ENCODE measurements around the gene ENOX1.

The ENOX1 gene

GRCh38 chr13:43744261-43745031 lies 42.3 kb downstream of the ENOX1 start:
- DNase-seq (ENCODE audit: low read depth), result no peak

DNA sequence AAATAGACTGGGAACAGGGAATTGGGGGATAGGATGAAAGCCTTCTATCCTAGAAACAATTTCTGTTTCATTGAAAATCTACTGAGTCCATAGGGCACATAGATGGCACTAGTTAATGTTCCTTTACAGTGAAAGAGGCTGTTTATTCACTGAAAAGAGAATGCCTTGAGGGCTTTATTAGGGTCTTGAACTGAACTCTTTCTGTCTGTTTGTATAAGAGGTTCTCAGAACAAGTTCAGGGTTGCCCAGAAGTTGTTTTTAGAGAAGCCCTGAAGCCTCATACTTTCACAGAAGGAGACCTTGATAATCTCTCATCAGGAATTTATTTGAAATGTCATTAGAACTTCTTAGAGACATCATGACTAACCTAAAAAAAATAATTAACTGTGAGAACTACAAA lies 43.9 kb downstream of the ENOX1 start:
- DNase-seq (ENCODE audit: low read depth), result no peak

DNA sequence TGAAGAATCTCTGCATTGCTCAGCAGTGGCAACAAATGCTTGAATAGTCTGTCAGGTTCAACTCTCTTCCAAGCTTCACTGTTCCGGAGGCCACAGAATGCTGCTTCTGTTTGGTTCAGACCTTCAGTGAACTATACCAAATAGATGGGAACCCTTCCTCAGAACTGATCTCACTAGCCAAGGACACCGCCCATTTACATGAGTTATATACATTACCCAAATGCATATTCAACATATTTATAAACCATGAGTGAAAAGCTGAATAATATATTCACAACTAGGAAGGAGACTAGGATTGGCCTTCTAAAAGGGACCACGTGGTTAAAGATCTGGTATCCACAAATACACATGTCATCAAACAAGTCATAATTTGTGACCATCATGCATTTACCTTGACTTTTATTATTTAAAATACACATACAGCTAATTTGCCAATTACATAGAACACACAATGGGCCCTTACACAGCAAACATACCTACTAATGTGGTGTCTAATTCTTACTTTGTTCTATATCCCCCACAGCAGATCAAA lies 49.3 kb downstream of the ENOX1 start:
- no peak for DNase-seq (ENCODE audit: low read depth)

DNA sequence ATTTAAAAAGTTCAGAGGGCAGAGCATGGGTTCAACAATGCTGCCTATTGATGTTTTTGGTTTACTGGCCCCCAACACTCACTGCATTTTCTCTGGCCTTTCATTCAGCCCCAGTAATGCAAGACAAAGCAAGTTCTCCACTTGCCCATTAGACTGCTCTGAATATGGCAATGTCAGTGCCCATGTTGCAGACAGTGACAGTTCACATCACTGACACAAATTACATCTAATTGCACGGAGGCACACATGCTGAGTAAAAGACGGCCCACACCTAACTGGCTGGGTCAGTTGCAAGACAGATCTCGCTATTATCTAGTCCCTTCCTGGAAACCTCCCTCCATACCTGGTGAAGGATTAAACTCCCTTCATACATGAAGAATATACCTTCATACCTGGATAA lies 54.0 kb downstream of the ENOX1 start:
- no peak for DNase-seq (ENCODE audit: low read depth)

DNA sequence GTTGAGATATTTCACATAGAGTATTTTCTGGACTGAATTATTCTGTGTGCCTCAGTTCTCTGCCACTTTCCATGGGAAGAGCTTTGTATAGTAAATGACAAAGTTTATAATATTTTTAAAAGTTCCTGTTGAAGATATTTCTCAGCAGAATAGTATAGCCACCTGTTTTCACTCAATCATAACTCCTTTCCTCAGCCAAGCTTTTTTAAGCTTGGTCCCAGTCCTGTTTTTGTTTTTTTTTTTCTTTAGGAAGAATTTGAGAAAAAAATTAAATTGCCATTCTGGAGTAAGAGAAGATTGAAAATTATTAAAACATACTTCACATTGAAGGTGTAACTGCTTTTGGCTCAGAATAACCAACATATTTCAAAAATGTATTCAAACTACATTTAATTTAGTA lies 55.5 kb downstream of the ENOX1 start:
- DNase-seq (ENCODE audit: low read depth), result no peak

GRCh38 chr13:43730642-43731041 lies 56.1 kb downstream of the ENOX1 start:
- DNase-seq (ENCODE audit: low read depth), result peak; percentile 18

- DNase-seq (ENCODE audit: low read depth), result no peak
Observed at GRCh38 chr13:43728421-43728820, 58.4 kb downstream of the ENOX1 start.

- DNase-seq (ENCODE audit: low read depth), result no peak
Observed at GRCh38 chr13:43727856-43728255, 58.9 kb downstream of the ENOX1 start.

DNA sequence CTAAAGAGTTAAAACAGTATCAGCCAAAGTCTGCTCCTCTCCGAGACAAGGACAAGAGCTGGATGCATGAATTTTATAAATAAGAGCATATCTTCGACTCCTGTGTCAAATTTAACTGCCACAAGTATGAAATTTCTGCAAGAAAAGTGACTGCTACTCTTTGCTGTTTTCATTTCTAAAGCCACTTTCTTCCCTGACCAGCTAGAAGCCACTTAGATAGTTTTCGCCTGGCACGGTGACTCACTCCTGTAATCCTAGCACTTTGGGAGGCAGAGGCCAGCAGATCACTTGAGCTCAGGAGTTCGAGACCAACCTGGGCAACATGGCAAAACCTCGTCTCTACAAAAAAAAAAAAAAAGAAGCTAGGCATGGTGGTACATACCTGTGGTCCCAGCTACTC lies 61.3 kb downstream of the ENOX1 start:
- DNase-seq (ENCODE audit: low read depth), result no peak

GRCh38 chr13:43720780-43721397 lies 65.9 kb downstream of the ENOX1 start:
- DNase-seq (ENCODE audit: low read depth), result no peak

DNA sequence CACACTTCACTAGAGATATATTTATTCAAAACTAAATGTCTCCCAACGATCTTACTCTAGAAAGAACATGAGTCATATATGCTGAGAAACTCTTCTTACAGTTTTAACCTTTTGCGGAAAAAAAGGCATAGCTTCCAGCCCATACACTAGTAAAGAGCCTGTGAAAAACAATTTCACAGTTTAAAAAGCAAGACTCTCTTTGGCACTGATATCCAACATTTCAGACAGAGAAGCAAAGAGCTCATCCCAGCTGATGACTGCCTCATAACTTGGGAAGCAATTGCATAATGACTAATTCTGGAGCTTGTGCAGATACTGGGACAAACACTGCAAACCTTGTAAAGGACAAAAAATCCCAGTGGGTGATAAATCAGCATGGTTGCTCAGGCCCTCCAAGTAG lies 88.0 kb downstream of the ENOX1 start:
- peak; percentile 24 for DNase-seq (ENCODE audit: low read depth)

DNA sequence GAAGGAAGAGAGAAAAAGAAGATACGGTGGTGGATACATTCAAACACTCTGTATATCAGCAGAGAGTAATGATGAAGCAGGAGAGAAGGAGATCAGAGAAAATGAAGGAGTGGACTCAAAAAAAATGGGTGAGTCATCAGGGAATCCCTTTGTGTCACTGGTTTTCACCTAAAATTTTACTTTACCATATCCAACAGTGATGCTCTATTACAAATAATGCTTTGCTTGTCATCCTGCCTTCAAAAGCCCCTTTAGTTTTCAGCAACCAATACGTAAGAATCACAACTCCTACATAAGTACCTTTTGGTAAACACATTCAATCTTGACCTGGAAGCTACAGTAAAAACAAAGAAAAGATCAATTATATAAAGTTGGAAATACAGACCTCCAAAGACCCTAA lies 88.8 kb downstream of the ENOX1 start:
- no peak for DNase-seq (ENCODE audit: low read depth)

DNA sequence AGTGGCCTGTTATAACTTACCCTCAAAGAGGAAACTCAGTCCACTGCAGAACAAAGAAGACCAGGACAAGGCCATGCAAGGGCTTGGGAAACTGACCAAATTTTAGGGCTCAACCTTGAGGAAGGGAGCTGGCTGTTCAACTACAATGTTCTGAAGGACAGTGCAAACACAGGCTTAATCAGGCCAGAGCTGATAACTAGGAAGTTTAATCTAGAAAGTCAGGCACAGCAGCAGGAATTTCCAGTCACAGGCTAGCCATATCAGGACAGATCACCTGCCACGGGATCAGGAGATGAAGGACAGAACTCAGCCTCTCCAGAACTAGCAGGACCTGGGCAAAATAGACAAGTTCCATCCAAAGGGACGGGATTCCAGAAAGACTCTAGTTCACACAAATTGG lies 89.4 kb downstream of the ENOX1 start:
- DNase-seq (ENCODE audit: low read depth), result no peak

DNA sequence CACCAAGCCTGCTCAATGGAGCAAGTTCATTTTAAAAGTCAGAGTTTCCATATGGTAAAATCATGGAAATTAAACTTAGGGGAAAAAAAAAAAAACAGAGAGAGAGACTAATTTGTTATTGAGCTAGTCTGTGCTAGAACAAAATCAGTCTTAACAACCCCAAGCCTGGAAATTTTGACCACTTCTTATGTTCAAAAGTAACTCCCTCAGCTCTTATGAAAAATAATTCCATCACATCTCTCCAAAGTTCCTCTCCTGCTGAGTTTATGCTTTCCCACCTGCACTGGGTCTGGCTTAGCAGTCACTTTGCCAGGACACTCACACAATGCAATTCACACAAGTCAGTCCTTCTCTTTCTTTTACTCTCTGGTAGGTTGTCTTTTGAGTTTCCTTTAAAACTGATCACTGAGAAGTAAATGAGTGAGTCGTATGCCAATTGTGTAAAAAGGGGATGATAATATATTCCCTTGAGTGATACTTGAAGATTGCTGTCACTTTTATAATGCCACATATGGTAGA lies 92.6 kb downstream of the ENOX1 start:
- DNase-seq (ENCODE audit: low read depth), result no peak

GRCh38 chr13:43693639-43694038 lies 93.1 kb downstream of the ENOX1 start:
- DNase-seq (ENCODE audit: low read depth), result no peak

DNA sequence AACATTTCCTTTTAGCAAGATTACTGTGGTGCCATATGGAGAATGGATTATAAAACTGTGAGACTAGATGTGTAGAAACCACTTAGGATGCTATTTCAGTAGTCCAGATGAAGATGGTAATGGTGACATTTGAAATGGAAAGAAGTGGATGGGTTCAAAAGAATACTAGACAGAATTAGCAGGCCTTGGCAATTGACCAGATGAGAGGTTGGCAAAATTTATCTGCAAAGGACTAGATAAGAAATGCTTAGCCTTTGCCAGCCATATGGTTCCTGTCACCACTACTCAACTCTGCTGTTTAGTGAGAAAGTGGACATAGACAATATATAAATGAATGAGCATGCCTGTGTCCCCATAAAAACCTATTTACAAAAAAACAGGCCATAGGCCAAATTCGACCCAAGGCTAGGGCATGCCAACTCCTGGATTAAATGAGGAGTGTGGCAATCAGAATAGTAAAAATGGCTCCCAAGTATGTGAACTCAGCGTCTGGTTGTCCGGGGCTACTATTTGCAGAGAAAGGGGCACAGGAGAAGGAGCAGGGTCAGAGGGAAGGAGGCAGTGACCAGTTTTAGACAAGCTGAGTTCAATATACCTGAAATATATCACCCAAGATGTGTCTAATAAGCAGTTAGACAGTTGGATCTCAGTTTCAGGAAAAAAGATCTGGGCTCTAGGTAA lies 98.4 kb downstream of the ENOX1 start:
- no peak for DNase-seq (ENCODE audit: low read depth)

DNA sequence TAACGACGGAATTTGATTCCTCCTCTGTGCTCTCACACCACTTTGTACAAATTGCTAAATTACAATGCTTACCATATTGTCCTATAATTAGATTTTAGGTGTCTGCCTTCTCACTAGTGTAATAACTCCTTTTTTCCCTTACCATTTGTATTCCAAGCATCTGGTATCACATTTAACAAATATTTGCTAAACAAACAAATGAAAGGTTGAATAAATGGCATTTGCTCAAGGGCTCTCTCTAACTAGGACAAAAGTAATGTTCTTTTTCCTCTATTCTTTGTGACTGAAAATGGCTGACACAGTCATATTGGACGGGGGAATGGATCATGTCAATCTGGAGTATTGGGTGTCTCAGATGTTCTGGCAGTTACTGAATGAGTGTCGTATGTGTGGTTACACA lies 99.7 kb downstream of the ENOX1 start:
- DNase-seq (ENCODE audit: low read depth), result no peak

- peak; percentile 83 for DNase-seq (ENCODE audit: low read depth)
Observed at GRCh38 chr13:43686557-43686956, 100.2 kb downstream of the ENOX1 start.

GRCh38 chr13:43684963-43685725 lies 101.6 kb downstream of the ENOX1 start:
- DNase-seq (ENCODE audit: low read depth), result no peak

- no peak for DNase-seq (ENCODE audit: low read depth)
Observed at GRCh38 chr13:43682701-43683100, 104.1 kb downstream of the ENOX1 start.

GRCh38 chr13:43676320-43676719 lies 110.5 kb downstream of the ENOX1 start:
- DNase-seq (ENCODE audit: low read depth), result no peak

DNA sequence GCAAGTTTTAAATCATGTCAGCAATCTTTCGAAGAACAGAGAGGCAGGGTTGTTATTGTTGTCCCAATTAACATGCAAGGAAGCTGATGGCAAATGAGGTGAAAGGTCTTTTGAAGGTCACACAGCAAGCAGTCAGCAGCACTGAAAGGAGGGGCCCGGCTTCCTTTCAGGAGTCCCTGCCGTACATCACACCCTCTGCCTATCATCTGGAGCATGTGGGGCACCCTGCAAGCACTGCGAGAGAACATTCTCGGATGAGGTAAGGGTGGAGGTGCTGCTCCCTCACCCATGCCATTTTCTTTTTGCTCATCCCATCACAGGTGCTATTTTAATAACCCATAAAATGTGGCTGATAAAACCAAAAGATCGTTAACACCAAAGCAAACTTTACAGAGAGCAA lies 111.2 kb downstream of the ENOX1 start:
- no peak for DNase-seq (ENCODE audit: low read depth)
